SK-N-DZ (cell line): ENCODE data around the gene TMEM170A. TPM values are rescaled to one million over a fixed set of nuclear protein-coding genes. Genes with fewer than 3 reads are reported as not detected.
"Not testable (repeated sequence)": the region's sequence is repeated elsewhere in the genome, so short reads cannot be mapped to it uniquely, and the experiment has no call there.

ENCODE experiments used
- DNase-seq: peaks from one replicate; pipeline ENCODE4 v3.0.0-alpha.2; 2015; ENCODE audit warnings: low spot score
- polyA plus RNA-seq, 2 experiments: library from polyadenylated mRNA; depleted of rRNA; stranded (reverse); fragments of >200 nt; gene quantifications; 2 replicates each; pipeline ENCODE4 v1.2.3, GENCODE V29; 2014

The TMEM170A gene, protein sequence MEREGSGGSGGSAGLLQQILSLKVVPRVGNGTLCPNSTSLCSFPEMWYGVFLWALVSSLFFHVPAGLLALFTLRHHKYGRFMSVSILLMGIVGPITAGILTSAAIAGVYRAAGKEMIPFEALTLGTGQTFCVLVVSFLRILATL
- polyA plus RNA-seq (2014; cell fraction: cytosol; rRNA removed) = 43.6 and 52.0 TPM in 2 replicates
- polyA plus RNA-seq (2014; cell fraction: nucleus; rRNA removed) = 19.9 and 25.5 TPM in 2 replicates

DNA sequence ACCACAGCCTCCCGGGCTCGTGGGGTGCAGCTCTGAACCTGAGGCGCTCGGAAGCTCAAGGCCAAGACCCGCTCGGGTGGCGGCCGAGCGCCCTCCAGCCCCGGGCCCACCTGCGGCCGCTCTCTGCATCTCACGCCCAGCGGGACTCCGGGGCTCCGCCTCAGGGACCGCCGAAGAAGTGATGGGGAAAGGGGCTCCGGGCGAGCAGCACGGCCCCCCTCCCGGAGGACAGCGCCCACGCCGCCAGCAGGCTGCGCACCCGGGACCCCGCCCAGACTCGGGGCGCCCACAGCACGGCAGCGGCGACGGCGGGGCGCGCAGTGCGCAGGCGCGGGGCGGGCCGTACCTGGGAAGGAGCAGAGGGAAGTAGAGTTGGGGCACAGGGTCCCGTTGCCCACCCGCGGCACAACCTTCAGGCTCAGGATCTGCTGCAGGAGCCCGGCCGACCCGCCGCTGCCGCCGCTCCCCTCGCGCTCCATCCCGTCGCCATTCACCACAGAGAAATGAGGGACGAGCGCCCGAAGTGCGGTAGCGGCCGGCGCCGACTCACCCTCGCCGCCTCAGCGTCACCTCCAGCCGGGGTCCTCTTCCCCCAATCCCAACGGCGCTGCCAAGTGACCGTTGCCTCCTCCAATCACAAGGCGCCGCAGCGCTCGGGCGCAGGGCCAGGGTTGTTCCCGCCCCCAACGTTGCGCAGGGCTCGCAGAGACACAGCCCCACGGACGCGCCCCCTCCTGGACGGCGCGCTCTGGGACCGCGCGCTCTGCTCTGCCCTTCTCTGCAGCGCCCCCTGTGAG lies at the start of gene TMEM170A:
Gene TMEM170A, minus strand, starts transcription at position 568 of the 797 bp plus-strand sequence. Its CDS starts 89 bp downstream, at position 479.
- peak; percentile 99 for DNase-seq

DNA sequence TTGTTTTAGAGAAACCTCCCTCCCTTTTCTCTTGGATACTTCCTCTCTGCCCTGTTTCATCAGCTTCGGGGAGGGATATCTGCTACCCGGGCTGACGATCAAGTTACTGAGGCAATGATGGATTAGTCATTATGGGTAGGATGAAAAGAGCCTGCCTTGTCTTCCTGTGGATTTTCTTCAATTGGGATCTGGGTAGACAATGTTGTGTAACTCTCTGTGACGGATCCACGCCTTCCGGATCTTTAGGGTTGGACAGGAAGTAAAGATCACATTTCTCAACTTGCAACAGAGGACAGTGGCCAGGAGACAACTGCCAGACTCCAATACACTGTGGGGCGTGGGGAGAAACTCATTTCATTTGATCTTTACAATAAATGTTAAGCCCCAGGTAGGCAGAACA lies 42.1 kb upstream of the TMEM170A start:
- no peak for DNase-seq

DNA sequence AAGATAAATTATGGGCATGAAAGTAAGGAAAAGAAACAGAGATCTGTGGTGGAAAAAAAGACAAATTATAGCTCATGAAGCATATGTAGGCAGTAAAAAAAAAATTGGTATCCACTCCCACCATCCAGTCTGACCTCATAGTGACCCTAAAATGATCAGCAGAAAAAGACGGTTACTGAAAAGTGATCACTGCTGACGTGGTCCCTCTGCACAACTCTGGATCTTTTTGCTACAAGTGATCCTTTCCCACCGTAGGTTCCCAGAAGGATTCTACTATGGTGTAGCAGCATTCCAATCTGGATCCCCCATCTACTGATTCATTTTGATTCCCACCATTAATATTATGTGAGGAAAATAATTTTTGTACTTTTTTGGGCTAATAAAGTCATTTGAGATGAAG lies 41.6 kb upstream of the TMEM170A start:
- no peak for DNase-seq

DNA sequence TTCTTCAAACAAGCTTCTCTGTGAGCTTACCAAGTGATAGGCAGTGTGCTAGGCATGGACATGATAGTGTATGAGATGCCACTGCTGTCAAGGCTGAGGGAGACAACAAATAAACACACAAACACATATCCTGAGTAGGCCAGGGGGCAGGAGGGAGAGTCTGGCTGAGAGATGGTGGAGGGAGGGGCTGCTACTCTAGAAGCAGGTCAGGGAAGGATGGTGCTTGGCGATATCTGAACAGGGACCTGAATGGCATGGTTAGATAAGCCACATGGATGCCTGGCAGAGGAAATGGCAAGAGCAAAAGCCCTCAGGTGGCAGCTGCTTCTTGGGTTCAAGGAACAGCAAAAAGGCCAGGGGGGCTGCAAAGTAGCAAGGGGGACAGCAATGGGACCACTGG lies 39.3 kb upstream of the TMEM170A start:
- DNase-seq = no peak

DNA sequence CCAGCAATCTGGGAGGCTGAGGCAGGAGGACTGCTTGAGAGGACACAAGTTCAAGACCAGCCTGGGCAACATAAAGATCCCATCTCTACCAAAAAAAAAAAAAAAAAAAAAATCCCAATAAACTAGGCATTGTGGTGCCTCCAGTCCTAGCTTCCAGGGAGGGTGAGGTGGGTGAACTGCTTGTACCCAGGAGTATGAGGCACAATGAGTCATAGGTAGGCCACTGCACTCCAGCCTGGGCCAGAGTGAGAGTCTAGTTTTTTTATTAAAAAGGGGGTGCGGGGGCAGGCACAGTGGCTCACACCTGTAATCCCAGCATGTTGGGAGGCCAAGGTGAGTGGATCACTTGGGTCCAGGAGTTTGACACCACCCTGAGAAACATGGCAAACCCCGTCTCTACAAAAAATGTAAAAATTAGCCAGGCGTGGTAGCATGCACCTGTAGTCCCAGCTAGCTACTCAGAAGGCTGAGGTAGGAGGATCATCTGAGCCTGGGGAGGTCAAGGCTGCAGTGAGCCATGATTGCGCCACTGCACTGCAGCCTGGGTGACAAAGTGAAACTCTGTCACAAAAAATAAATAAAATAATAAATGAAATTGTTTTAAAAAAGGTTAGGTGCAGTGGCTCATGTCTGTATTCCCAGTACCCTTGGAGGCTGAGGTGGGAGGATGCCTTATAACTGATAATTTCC lies 38.6 kb upstream of the TMEM170A start:
- DNase-seq = no peak

DNA sequence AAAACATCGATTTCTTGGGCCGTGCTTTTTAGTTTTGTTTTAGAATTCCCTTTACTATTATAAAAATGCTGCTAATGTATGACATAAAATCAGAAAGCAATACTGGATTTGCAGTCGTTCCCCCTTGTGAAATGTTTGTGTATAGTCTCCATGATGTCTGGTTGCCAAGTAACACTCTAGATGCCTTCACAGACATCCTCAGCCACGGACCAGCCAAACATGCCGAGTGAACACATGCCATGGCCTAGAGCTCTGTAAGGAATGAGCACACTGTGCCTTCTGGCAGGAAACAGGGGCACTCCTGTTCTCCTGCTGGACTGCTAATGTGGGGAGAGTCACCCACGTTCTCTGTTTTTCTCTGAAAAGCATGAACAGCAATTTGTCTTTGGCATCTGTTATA lies 37.3 kb upstream of the TMEM170A start:
- not testable (repeated sequence) for DNase-seq

DNA sequence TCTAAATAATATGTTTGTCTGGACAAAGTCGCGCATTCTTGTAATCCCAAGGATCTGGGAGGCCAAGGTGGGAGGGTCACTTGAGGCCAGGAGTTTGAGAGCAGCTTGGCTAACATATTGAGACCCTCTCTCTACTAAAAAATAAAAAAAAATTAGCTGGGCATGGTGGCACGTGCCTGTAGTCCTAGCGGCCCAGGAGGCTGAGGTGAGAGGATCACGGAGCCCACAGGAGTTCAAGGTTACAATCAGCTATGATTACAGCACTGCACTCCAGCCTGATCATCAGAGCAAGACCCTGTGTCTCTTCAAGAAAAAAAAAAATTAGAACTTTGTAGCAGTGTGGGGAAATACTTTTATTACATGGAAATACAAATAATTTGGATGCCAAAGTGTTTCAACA lies 36.9 kb upstream of the TMEM170A start:
- no peak for DNase-seq

DNA sequence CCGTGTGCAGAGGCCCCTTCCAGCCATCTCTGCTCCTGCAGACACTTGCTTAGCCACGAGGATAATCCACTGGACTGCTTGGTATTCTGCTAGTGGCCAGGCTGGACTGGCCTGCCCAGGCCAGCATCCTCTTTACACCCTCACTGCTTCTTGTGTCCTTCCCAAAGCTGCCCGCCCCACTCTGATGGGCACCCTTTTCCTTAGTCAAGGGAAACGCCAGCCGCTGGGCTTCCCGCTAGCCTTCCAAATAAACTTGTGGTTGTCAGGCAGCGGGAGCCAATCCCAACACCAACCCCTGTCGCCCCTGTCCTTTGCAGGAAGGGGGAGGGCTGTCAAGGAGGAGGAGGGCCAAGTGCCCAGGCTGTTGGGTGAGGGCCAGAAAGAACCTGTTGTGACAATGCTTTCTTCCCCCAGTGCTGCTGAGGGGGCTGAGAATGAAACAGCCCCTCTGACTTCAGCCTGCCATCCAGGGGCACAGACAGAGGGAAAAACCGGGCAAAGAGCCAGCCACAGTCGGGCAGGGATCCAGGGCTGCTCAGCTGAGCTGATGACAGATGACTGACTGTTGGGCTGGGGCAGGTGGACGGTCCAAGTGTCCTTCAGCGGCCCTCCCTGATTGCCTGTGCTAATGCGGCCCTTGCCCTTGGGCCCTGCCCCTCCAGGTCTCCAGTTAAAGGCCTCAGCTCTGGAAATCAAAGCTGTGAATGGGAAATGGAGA lies 34.3 kb upstream of the TMEM170A start:
- DNase-seq = not testable (repeated sequence)

DNA sequence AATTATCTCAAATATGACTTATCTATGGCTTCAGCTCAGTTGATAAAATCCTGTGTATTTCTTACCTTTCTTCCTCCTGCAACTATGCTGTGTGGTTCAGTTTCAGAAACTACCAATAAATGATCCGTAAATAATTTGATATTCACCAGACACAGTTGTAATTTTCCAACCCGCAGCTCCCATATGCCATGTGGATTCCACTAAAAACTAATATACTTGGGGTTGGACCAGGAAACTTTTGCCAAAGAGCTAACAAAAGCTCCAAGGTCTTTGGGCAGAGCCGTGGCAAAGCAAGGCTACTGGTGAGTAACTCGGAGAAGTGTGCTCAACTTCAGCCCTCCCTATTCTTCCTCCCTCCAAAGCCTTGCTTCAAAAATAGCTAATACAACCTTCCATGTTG lies 33.1 kb upstream of the TMEM170A start:
- no peak for DNase-seq

DNA sequence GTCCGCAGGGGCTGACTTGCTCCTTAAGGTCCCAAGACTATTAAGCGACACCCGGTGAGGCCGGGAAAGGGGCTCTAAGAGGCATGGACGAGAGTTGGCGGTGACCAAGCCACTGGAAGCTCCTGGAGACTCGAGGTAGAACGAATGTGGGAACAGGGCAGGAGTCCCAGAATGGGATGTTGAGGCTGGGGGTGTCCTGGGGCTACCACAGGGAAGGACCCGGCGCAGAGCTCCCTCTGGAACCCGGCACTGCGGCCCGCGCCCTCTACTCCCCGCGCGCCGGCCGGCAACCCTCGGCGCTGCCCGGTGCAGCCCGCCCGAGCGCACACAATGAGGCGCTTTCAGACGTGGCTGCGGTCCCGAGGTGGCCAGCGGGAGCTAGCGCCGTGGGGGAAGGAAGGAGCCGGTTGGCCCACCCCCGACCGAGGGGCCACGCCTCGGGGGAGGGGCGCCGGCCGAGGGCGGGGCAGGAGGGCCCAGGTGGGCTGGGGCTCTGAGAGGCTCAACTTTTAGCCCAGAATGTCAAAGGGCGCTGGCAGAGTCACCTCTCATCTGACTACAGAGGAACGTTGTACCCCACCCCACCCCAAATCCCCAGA lies 30.7 kb upstream of the TMEM170A start, which contains the start of gene CHST6:
Gene CHST6, minus strand, starts transcription at position 366 of the 599 bp plus-strand sequence. CDS start 15,613 bp downstream, outside the sequence.
- peak; percentile 59 for DNase-seq

DNA sequence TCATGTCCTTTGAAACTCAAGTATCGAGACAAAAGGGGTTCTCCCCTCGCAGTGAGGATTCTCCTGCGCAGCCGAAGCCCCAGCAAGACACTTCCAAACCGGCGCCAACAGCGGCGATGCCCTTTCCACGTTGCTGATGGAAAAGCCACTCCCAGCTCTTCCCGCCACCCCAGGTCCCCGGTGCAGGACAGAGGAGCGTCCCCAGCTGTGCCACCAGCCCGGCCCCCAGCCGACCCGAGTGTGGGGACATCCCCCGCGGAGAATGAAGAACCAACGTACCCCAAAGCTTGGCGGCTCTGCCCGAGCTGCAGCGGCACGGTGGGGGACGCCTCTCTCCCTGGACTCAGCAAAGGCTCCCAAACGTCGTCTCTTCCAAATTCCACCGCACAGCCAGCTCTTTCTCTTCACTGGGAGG lies 30.2 kb upstream of the TMEM170A start:
- no peak for DNase-seq

DNA sequence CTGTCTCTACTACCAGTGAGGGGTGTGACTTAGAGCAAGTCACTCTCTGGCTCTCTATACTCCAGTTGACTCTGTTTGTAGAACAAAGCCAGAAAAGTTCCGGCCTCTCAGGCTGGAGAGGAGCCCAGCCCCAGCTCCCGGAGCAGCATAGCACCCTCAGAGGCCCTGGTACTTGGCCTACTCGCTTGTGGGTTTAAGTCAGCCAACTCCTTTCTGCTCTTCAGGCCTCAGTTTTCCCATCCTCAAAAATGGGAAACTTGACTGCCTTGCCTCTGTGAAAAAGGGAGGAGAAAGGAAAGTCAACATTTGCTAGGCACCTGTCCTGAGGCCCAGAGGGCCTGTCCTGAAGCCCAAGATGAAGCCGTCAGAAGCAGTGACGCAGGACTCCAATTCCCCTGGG lies 29.7 kb upstream of the TMEM170A start:
- no peak for DNase-seq

DNA sequence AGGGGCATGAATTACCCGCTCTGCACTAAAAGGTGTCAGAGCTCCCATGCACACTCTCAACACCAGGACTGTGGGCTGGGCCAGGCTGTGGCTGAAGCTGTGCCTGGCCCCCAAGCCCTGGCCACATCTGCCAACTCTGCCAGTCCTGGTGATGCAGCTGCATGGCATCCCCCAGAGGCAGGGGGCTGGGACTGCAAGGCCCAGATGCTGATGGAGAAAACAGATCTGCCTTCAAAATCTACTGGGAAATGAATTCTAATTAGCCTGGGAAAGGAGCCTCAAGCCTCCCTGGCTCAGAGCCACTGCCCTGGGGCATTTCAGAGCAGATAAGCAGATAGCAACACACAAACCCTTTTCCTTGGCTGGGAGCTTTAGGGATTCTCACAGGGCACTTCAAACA lies 27.4 kb upstream of the TMEM170A start:
- DNase-seq = peak; percentile 82

DNA sequence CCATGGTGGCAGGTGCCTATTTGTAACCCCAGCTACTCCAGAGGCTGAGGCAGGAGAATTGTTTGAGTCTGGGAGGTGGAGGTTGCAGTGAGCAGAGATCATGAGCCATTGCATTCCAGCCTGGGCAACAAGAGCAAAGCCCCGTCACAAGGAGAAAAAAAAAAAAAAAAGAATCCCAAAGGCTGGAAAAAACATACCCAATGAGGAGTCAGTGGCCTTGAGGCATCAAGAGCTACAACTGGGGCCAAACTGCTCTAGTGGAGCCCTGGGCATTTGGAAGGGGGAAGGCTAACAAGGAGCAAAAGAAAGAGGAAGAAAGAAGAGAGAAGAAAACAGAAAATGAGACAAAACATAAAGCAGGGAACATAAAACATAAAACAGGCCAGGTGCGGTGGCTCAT lies 23.8 kb upstream of the TMEM170A start:
- no peak for DNase-seq

DNA sequence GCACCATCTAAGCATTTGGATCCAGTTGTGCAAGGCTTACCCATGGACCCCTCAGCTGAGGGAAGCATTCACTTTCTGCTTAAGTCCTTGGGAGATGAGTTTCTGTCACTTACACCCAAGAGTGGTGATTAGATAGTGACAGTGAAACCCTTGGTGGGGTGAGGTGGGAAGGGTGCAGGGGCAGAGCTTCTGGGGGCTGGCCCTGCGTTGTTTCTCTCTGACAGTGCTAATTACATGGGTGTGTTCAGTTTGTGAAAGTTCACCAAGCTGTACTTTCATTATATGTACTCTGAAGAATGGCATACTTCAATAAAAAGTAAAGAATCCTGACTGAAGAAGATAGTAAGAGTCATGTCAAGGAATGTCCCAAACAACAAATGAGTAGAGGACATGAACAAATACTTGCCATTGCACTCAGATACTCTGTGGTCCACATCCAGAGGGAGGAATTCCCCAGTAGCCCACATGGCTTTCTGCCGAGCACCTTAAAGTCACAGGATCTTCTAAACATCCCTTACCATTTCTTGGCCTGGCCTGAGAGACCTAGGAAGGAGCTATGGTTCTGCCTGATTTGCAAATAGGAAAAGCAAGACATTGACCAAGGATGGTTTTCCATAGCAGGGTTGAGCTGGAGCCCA lies 22.3 kb upstream of the TMEM170A start:
- DNase-seq = no peak

DNA sequence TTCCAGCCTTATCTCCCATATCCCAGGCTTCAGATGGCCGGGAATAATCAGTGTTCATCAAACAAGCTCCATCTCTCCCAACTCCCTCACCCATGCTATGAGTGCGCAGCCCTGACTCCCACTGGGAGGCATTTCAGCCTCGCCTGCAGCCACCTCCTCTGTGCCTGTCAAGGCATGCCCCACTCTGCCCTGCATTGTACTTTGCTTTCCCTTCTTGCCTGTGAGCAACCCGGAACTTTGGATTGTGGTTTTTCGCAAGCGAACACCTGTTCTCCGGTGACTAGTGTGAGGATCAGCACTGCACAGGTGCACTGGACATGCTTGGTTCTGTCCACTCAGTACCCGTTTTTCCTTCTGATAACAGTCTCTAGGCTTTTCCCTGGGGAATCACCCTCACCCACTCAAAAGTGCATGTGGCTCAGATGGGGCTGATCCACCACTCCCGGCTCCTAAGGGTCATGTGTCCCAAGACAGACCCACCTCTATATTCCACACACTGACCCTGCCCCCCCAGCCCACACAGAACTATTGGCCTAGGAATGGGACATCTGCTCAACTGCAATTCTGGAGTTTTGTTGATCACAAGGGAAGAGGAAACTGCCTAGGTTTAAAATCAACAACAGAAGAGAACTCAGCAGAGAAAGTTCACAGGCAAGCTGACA lies 21.7 kb upstream of the TMEM170A start:
- no peak for DNase-seq

DNA sequence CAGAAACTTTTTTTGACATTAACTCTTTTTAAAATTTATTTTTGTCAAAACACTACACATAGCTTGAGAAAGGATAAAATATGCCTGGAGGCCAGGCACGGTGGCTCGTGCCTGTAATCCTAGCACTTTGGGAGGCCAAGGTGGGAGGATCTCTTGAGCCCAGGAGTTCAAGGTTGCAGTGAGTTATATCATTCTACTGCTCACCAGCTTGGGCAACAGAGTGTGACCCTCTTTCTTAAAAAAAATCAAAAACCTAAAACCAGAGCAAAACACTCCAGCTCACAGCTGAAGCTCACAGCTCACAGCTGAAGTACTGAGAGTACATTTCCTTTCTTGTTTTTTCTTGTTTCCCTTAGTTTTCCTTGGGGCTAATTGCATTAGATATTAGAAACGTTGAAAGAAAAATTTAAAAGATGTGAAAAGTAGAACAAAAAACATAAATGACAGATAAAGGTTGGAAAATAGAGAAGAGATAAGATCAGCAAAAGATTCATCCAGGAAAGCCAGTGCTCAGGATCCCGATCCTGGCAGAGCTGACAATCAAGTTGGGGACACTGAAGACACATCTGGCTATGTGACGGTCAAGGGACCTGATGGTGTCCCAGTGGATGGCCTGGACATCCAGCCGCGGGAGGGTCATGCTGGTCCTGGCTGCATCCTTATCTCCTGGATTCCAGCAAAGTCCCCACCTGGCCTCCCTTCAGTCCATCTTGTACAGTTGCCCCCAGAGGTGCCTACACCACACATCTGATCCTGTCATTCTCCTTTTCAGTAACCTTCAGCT lies 20.9 kb upstream of the TMEM170A start:
- DNase-seq = no peak

DNA sequence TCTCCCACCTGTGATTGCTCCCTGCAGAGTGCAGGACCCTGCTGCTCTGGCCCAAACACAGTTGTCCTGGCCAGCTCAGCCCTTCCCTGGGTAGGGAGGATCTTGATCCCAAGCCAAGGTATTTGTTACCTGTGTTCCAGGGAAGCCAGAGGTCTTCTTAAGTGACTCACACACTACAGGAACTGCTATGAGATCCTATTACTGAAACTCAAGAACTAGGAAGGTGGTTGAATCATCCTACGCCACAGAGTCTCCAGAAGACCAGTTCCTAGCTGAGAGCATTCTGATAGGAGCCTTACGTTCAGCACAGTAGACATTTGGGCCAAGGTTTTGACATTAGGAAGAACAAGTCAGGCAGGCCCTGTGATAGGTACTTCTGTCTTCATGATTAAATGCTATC lies 18.7 kb upstream of the TMEM170A start:
- no peak for DNase-seq

DNA sequence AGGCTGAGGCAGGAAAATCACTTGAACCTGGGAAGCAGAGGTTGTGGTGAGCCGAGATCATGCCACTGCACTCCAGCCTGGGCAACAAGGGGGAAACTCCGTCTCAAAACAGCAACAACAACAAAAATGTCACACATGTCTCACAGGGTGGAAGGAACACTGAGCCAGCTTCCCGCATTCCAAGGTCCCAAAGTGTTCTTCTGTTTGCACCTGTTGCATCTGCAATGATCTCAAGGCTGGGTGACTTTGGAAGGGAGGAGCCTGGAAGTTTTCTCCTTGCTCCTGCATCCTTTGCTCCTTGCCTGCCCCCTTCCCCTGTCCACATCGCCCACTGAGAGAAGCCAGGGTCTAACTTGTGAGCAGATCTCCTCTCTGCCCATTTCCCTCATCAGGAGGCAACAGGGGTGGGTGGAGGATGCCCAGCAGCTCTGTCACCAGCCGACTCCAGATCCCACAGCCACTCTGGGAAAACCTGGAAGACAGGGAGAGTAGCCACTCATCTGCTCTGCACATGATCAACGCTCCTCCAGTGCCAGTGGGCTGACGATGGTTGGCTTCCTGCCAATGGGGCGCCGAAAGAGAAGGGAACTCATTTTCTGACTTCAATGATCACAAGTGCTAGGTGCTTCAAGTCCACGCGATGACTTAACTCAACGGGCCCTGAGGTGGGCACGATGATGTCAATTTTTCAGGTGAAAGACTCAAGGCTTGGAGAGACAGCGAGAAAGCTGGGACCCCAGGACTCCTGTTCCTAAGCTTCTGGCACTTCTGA lies 18.1 kb upstream of the TMEM170A start:
- DNase-seq = no peak
